Central memory CD8-positive, alpha-beta T cell (primary cell): ENCODE measurements around the gene BFSP1.

Experiments used
- ATAC-seq: fragments of 150-1000 bp; cut with Tn5 transposase; replicated peaks from 2 replicates; pipeline ENCODE4 v1.10.0; 2022; ENCODE audit warnings: mild to moderate bottlenecking, moderate FRiP score, moderate number of reproducible peaks; ENCODE audit not compliant: poor library complexity, severe bottlenecking; ENCODE audit errors: extremely low read depth
- DNase-seq, 2 donors: peaks; one replicate each; pipeline ENCODE4 v3.0.0; 2021; ENCODE audit warnings: low spot score in 2 of 2
- H3K27ac Mint-ChIP-seq: one replicate; pipeline ENCODE4 v1.8.0; 2022; ENCODE audit warnings: low read depth, mild to moderate bottlenecking, moderate library complexity, mixed read lengths
- H3K27me3 Mint-ChIP-seq: one replicate; pipeline ENCODE4 v1.8.0; 2022; ENCODE audit warnings: mixed read lengths
- H3K36me3 Mint-ChIP-seq: one replicate; pipeline ENCODE4 v1.8.0; 2022; ENCODE audit warnings: mild to moderate bottlenecking, moderate library complexity, mixed read lengths; ENCODE audit not compliant: insufficient read depth
- H3K4me1 Mint-ChIP-seq: one replicate; pipeline ENCODE4 v1.8.0; 2022; ENCODE audit warnings: mixed read lengths
- H3K4me3 Mint-ChIP-seq: one replicate; pipeline ENCODE4 v1.8.0; 2022; ENCODE audit warnings: mild to moderate bottlenecking, moderate library complexity, mixed read lengths
- H3K9me3 Mint-ChIP-seq: one replicate; pipeline ENCODE4 v1.8.0; 2022; ENCODE audit warnings: mixed read lengths

Gene BFSP1

DNA sequence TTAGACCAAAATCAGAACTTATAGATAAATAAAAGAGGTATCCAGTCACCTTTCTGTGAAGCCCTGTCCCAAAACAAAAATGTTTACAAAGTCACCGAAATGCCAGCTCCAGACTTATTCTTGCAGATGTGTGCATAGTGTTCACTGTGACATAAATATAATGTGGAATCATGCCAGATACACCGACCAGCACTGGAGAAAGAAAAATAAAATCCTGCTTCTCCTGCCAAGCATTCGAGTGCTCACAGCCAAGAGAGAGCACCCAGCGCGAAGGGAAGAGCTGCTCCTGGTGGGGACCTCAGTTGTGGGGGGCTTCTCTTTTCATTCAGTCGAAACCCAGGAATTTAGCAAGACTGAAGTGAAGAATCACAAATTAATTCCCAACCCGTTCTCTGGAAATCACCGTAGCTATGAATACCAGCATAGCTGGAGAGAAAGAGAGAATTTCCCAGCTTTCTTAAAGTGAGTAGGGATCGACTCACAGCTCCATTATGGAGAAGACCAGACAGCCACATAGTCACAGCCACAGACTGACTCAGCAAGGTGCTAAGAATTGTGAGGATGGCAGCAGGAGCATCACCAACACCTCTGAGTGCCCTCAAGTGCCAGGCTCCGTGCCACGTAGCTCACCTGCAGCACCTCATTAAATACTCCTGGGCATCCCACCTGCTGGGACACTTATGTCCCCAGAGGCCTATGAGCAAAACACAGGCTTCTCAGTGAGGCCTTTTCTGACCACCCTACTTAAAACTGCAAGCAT lies 33.2 kb downstream of the BFSP1 start:
- DNase-seq (no peak), ATAC-seq (no peak)
- Mint-ChIP-seq H3K4me1 (no peaks in the 10 kb centered on the region), H3K27me3 (peaks cover 6% of the 10 kb centered on the region), H3K4me3 (no peak overlapping the region), H3K36me3 (no peaks in the 10 kb centered on the region), H3K27ac (no peak overlapping the region), H3K9me3 (no peaks in the 10 kb centered on the region)

DNA sequence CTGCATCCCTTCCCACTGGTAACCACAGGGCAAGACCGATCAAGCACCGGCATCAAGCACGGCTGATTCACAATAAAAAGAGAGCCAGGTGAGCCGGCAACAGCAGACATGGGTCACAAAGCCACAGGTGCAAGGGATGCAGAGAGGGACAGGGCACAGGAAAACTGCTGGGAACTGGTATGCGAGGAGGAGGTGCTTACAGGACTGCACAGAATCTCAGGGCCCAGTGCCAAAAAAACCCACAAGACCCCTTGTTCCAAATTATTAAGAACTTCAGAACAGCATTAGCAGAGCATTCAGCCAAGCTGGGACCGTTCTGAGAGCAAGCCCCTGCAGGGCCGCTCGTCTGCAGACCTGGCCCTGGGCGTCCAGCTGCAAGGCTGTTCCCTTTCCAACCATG lies 35.4 kb downstream of the BFSP1 start:
- no peaks in the 10 kb centered on the region for H3K4me1 Mint-ChIP-seq
- no peaks in the 10 kb centered on the region for H3K9me3 Mint-ChIP-seq
- no peaks in the 10 kb centered on the region for H3K27me3 Mint-ChIP-seq
- ATAC-seq (no peak), DNase-seq (no peak)
- no peaks in the 10 kb centered on the region for H3K36me3 Mint-ChIP-seq
- H3K27ac Mint-ChIP-seq: no peak overlapping the region
- H3K4me3 Mint-ChIP-seq: no peak overlapping the region

DNA sequence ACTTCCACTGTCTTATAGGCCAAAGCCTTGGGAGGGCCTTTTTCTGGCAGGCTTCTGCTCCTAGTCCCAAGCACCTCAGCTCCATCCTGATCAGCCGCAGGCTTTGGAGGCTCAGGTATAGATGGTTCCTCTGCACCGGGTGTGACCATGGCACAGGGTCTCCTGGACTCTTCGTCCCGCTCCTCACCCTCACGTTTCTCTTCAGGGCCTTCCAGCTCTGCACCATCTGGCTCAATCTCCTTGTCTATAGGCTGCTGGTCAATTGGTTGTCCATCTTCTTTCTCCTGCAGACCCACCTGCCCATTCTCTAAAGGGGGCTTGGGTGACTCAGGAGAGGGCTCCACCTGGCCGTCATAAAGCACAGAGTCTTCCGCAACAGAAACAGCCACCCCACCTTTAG lies 37.0 kb downstream of the BFSP1 start:
- Mint-ChIP-seq H3K36me3 (no peaks in the 10 kb centered on the region), H3K4me1 (no peaks in the 10 kb centered on the region), H3K27me3 (no peaks in the 10 kb centered on the region), H3K27ac (no peak overlapping the region), H3K4me3 (no peak overlapping the region), H3K9me3 (no peaks in the 10 kb centered on the region)
- no peak for DNase-seq
- no peak for ATAC-seq

DNA sequence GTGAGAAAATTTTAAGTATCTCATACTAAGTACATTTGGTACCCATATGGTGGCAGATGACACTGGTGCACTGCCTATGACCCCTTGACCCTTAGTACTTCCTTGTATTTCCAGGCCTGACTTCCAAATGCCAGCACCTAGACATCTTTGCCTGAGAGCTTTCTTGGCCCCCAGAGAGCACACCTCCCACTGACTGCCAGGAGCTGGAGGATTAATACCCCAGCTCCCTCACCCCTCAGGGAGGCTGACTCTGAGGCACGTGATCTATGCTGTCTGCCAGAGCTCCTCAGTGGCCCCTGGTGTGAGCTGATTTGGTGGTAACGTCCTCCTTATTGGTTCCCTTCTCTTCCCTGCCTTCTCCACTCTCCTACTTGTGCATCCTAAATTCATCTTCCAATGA lies 38.0 kb downstream of the BFSP1 start:
- H3K27ac Mint-ChIP-seq: no peak overlapping the region
- DNase-seq: no peak

DNA sequence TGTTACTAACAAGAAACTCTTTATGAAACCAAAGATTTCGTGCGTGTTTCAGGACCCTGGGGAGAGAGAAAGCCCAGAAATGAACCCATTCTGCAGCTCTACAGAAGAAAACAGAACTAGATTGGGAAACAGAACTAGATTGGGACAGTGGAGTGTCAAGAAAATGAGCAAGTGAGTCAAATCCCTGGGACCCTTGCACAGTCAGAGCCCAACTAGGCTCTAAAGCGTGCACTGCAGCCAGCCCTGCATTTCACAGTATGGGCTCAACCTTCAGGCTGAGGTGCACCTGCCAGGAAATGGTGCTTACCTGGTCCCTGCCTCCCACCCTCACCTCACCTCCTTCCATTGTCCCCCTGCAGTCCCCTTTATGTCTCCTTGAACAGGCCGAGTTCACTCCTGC lies 39.7 kb downstream of the BFSP1 start:
- ATAC-seq (no peak), DNase-seq (no peak)
- Mint-ChIP-seq H3K9me3 (no peaks in the 10 kb centered on the region), H3K4me1 (no peaks in the 10 kb centered on the region), H3K4me3 (no peak overlapping the region), H3K36me3 (no peaks in the 10 kb centered on the region), H3K27me3 (peaks cover 8% of the 10 kb centered on the region), H3K27ac (no peak overlapping the region)

More for the DNA sequence above, 38.0 kb downstream of the BFSP1 start:
- no peak overlapping the region for H3K4me3 Mint-ChIP-seq
- no peaks in the 10 kb centered on the region for H3K36me3 Mint-ChIP-seq
- H3K9me3 Mint-ChIP-seq: no peaks in the 10 kb centered on the region
- ATAC-seq: no peak
- no peaks in the 10 kb centered on the region for H3K4me1 Mint-ChIP-seq
- no peaks in the 10 kb centered on the region for H3K27me3 Mint-ChIP-seq

DNA sequence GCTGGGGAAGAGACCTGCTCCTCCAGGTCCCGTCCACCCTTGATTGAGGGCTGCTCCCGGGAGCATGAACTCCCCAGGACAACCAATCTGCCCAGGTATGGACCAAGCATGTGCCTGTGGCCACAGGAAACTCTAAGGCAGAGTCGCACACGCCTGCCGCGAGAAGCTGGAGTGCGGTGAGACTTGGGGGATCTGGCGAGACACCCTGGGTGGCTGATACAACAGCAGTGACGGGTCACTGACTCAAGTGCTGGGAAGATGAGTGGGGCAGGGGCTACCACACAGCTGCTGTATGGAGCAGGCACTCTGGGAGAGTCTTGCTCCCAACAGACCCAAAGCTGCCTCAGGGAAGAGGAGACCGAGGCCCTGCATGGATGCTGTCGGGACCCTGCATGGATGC lies 40.1 kb downstream of the BFSP1 start:
- Mint-ChIP-seq H3K27ac (no peak overlapping the region), H3K9me3 (no peaks in the 10 kb centered on the region), H3K4me3 (no peak overlapping the region), H3K27me3 (peaks cover 13% of the 10 kb centered on the region), H3K36me3 (no peaks in the 10 kb centered on the region), H3K4me1 (no peaks in the 10 kb centered on the region)
- DNase-seq: no peak
- ATAC-seq: no peak

DNA sequence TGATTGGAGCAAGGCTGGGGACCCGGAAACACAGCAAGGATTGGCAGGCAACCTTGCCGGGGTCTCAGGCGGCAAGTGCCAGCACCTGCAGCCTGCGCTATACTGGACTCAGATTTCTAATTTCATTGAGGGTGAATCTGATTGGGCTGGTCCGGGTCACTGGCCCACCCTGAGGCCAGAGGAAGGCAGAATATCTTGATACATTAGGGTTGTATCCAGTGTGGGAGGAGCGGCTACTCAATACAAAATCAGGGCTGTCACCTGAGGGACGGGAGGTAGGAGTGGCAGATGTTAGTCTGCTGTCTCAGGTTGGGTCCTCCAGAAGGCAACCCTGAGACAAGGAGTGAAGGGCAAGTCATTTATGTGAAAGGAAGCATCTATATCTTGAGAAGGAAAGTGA lies 40.7 kb downstream of the BFSP1 start:
- no peak overlapping the region for H3K4me3 Mint-ChIP-seq
- H3K27me3 Mint-ChIP-seq: peaks cover 17% of the 10 kb centered on the region
- no peak overlapping the region for H3K27ac Mint-ChIP-seq
- ATAC-seq: no peak
- H3K9me3 Mint-ChIP-seq: no peaks in the 10 kb centered on the region
- no peaks in the 10 kb centered on the region for H3K4me1 Mint-ChIP-seq
- H3K36me3 Mint-ChIP-seq: no peaks in the 10 kb centered on the region
- DNase-seq: no peak

DNA sequence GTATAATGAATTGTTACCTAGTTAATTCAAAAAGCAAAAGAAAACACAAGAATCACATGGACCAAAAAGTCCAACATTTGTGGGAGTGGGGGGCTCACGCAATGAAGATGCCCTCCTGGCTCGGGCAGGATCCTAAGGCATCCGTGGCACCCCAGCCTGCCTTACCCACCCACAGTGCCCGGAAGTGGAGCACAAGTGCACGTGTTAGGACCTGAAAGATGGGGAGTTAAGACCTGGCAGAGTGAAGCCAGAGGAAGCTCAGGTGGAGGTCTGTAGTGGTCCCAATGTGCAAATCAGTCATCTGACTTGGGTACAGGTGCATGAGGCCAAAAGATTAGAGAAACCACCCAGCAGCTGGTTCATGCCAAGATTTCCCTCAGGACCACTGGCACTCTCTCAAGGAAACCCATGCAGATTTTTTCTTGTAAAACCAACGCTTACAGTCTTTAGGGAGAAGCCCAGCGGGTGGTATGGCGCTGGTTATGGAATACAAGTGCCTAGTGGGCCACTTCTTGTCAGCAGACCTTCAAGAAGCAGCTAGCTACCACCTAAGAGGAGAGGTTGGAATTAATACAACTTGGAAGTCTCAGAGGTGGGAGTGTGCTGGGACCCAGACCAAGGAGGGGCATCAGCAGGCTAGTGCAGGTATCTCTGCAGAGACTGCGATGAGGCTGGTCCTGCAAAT lies 42.1 kb downstream of the BFSP1 start:
- Mint-ChIP-seq H3K4me1 (no peaks in the 10 kb centered on the region), H3K4me3 (no peak overlapping the region), H3K27ac (no peak overlapping the region), H3K9me3 (no peaks in the 10 kb centered on the region), H3K36me3 (no peaks in the 10 kb centered on the region), H3K27me3 (peaks cover 17% of the 10 kb centered on the region)
- DNase-seq (no peak), ATAC-seq (no peak)

DNA sequence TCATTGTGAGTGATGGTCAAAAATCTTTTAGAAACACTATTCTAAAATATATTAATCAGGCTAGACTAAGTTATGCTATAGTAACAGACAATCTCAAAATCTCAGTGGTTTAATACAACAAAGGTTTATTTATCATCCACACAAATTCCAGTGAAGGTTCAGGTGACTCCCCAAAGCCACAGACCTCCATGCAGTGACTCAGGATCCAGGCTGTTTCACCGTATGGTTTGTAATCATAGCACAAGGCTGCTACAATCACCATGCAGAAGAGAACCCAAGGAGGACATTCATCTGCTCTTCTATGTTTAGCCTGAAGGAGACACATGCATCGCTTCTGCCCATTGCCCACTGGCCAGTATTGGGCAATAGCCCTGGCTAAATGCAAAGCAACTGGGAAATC lies 46.2 kb downstream of the BFSP1 start:
- no peaks in the 10 kb centered on the region for H3K4me1 Mint-ChIP-seq
- no peaks in the 10 kb centered on the region for H3K9me3 Mint-ChIP-seq
- no peak for ATAC-seq
- H3K36me3 Mint-ChIP-seq: no peaks in the 10 kb centered on the region
- H3K4me3 Mint-ChIP-seq: no peak overlapping the region
- no peak for DNase-seq
- H3K27me3 Mint-ChIP-seq: peaks cover 38% of the 10 kb centered on the region
- no peak overlapping the region for H3K27ac Mint-ChIP-seq

DNA sequence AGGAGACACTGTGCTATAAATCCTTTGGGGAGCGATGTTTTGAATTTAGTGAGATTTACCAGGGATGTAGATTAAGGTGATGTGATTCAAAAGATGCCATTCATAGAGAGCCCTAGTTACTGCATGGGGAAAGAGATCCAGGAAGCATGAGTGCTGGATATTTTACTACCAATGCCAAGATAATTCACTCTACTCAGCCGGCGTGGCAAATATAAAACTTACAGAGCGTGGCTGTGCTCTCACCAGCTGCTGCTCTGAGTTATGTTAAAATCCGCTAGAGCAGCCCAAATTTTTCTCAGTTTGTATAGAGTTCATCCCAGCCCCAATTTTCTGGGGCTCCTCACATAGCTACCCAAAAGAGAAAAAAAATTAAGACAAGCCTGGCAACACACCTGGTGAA lies 48.6 kb downstream of the BFSP1 start:
- ATAC-seq (no peak), DNase-seq (no peak)
- Mint-ChIP-seq H3K9me3 (no peaks in the 10 kb centered on the region), H3K4me1 (no peaks in the 10 kb centered on the region), H3K4me3 (no peak overlapping the region), H3K27me3 (peaks cover 46% of the 10 kb centered on the region), H3K27ac (no peak overlapping the region), H3K36me3 (no peaks in the 10 kb centered on the region)

DNA sequence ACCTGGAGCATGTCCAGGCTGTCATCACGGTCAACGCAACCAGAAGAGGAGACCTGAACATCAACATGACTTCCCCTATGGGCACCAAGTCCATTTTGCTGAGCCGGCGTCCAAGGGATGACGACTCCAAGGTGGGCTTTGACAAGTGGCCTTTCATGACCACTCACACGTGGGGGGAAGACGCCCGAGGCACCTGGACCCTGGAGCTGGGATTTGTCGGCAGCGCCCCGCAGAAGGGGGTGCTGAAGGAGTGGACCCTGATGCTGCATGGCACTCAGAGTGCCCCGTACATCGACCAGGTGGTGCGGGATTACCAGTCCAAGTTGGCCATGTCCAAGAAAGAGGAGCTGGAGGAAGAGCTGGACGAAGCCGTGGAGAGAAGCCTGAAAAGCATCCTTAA lies 49.5 kb downstream of the BFSP1 start:
- no peaks in the 10 kb centered on the region for H3K36me3 Mint-ChIP-seq
- peaks cover 39% of the 10 kb centered on the region for H3K27me3 Mint-ChIP-seq
- no peak overlapping the region for H3K27ac Mint-ChIP-seq
- DNase-seq (no peak), ATAC-seq (no peak)
- H3K4me1 Mint-ChIP-seq: no peaks in the 10 kb centered on the region
- no peak overlapping the region for H3K4me3 Mint-ChIP-seq
- H3K9me3 Mint-ChIP-seq: no peaks in the 10 kb centered on the region

DNA sequence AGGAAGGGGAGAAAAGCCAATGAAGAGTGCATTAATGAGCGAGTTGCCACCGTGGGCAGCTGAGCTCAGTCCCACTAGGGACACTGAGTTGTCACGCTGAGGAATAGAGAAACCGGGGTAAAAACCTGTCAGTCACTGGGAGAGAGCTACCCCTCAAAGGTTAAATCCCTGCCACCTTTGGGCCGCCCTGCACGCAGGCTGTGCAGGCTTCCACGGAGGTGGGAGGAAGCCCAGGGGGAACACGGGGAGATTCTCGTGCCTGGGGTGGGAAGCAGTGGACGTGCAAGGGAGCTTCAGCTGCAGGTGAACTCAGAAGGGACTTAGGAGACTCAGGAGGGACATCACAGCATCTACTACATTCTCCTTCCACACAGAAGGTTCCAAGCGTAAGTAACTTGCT lies 50.5 kb downstream of the BFSP1 start:
- no peaks in the 10 kb centered on the region for H3K36me3 Mint-ChIP-seq
- H3K4me1 Mint-ChIP-seq: no peaks in the 10 kb centered on the region
- H3K27me3 Mint-ChIP-seq: peaks cover 30% of the 10 kb centered on the region
- ATAC-seq (no peak), DNase-seq (no peak)
- no peak overlapping the region for H3K4me3 Mint-ChIP-seq
- no peaks in the 10 kb centered on the region for H3K9me3 Mint-ChIP-seq
- no peak overlapping the region for H3K27ac Mint-ChIP-seq

DNA sequence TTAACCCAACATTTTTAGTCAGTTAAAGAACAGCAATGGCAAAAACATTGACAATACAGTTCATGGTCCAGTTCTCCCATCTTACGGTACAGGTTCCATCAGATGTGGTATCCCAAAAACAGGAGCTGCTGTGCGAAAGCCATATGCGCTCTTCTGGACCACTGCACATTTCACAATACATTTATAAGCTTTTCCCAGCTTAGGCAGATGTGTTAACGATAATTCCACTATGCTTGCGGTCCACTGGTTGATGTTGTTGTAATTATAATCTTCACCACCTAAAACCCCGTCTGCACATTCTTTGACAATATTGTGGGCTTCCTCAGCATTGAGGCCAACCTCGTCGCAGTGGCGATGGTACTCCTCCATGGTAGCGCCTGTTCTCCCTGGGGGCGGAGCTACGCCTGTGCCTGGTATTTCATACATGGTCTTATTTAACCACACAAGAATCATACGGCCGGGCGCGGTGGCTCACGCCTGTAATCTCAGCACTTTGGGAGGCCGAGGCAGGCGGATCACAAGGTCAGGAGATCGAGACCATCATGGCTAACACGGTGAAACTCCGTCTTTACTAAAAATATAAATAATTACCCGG lies 52.0 kb downstream of the BFSP1 start:
- Mint-ChIP-seq H3K4me3 (no peak overlapping the region), H3K9me3 (no peaks in the 10 kb centered on the region), H3K36me3 (no peaks in the 10 kb centered on the region), H3K4me1 (no peaks in the 10 kb centered on the region), H3K27ac (no peak overlapping the region), H3K27me3 (peaks cover 28% of the 10 kb centered on the region)
- ATAC-seq: no peak
- no peak for DNase-seq
